ENCODE data around the gene ZFP36L2. TPM values are rescaled to one million over a fixed set of nuclear protein-coding genes. Genes with fewer than 3 reads are reported as not detected.

Gene ZFP36L2
- total RNA-seq, 2 donors from 2014 or later = 77.1 to 114 TPM

DNA sequence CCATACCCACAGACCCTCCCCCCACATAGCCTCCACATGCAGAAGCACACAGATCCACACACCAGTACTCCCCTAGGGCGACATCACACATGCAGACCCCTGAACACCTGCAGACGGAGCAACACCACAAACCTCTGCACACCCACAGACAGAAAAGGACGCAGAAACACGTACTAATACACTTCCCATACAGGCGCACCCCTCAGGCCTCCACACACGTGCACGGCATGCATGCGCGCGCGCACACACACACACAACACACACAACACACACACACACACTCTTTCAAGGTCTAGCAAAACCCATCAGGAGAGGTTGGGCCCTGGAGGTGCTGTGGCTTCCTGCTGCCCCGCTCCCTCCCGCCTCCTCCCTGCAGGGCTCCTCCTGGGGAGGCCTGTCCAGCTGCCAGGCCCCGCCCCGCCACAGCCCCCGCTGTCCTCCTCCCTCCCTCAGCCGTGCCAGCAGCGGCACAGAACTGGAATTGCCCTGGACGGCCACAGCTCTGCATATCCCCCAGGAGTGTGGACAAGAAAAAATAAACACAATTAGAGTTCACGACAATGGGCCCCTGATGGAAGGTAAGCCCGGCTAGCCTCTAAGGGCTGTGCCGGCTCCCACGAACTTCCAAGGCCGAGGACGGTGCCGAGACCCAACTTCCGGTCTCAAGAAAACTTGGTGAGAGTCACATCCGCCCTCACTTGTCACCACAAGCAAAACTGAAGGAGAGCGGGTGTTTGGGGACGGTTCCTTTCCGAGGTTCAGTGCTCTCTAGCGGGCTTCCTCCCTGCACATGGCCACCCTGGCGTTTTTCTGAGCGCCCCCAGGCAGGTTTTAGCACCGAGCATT, 6.8 kb downstream of the ZFP36L2 start:
- Mint-ChIP-seq H3K27me3 (ENCODE audit: insufficient read depth) (no peaks in the 10 kb centered on the region), H3K36me3 (ENCODE audit: low read depth) (peaks cover 15% of the 10 kb centered on the region), H3K27ac (peak overlapping the region; percentile 94), H3K4me3 (peak overlapping the region; percentile 87), H3K4me1 (peaks cover 67% of the 10 kb centered on the region), H3K9me3 (no peaks in the 10 kb centered on the region)
- H3K9ac ChIP-seq (ENCODE audit: extremely low read depth, low read length, poor library complexity, severe bottlenecking) = peak overlapping the region; percentile 52
- no peak for TF ChIP-seq CTCF (conservative IDR thresholded peaks at IDR 0.05)
- no peaks in the 10 kb centered on the region for H3K27me3 ChIP-seq (ENCODE audit: control insufficient read depth, insufficient read depth, low read length, poor library complexity, severe bottlenecking)
- peaks cover 18% of the 10 kb centered on the region for H3K36me3 ChIP-seq (ENCODE audit: control insufficient read depth, insufficient read depth, low read length)
- H3K4me3 ChIP-seq (ENCODE audit: low read length) = peak overlapping the region; percentile 72
- WGBS, 2 experiments (ENCODE audit: insufficient coverage in 1 of 2, insufficient read length in 1 of 2) = 22 to 26% methylated on average over 16 to 35 of the region's 35 CpGs
- DNase-seq = peak; percentile 90
- H3K9me3 ChIP-seq (ENCODE audit: control insufficient read depth, low read length) = no peaks in the 10 kb centered on the region
- peak overlapping the region; percentile 90 for H3K27ac ChIP-seq (ENCODE audit: low read depth, low read length)
- H3K4me1 ChIP-seq (ENCODE audit: control insufficient read depth, insufficient read depth, low read length) = peaks cover 30% of the 10 kb centered on the region

GRCh38 chr2:43218702-43219382, 7.6 kb downstream of the ZFP36L2 start:
- Mint-ChIP-seq H3K27ac (peak overlapping the region; percentile 94), H3K27me3 (ENCODE audit: insufficient read depth) (no peaks in the 10 kb centered on the region), H3K4me3 (peak overlapping the region; percentile 87), H3K36me3 (ENCODE audit: low read depth) (peaks cover 10% of the 10 kb centered on the region), H3K9me3 (no peaks in the 10 kb centered on the region), H3K4me1 (peaks cover 67% of the 10 kb centered on the region)
- Histone ChIP-seq H3K9ac (ENCODE audit: extremely low read depth, low read length, poor library complexity, severe bottlenecking) (peak overlapping the region; percentile 52), H3K27ac (ENCODE audit: low read depth, low read length) (no peak overlapping the region), H3K4me3 (ENCODE audit: low read length) (no peak overlapping the region), H3K36me3 (ENCODE audit: control insufficient read depth, insufficient read depth, low read length) (peaks cover 16% of the 10 kb centered on the region), H3K27me3 (ENCODE audit: control insufficient read depth, insufficient read depth, low read length, poor library complexity, severe bottlenecking) (no peaks in the 10 kb centered on the region), H3K4me1 (ENCODE audit: control insufficient read depth, insufficient read depth, low read length) (peaks cover 30% of the 10 kb centered on the region), H3K9me3 (ENCODE audit: control insufficient read depth, low read length) (no peaks in the 10 kb centered on the region)
- WGBS, 2 experiments (ENCODE audit: insufficient coverage in 1 of 2, insufficient read length in 1 of 2) = 33 to 54% methylated on average over 1 to 8 of the region's 8 CpGs
- DNase-seq = peak; percentile 83
- no peak for TF ChIP-seq CTCF (conservative IDR thresholded peaks at IDR 0.05)

- peak; percentile 15 for TF ChIP-seq CTCF (conservative IDR thresholded peaks at IDR 0.05)
- Mint-ChIP-seq H3K27me3 (ENCODE audit: insufficient read depth) (no peaks in the 10 kb centered on the region), H3K27ac (peak overlapping the region; percentile 94), H3K36me3 (ENCODE audit: low read depth) (peaks cover 4% of the 10 kb centered on the region), H3K9me3 (no peaks in the 10 kb centered on the region), H3K4me1 (peaks cover 62% of the 10 kb centered on the region), H3K4me3 (peak overlapping the region; percentile 87)
- Histone ChIP-seq H3K9me3 (ENCODE audit: control insufficient read depth, low read length) (no peaks in the 10 kb centered on the region), H3K4me1 (ENCODE audit: control insufficient read depth, insufficient read depth, low read length) (peaks cover 30% of the 10 kb centered on the region), H3K4me3 (ENCODE audit: low read length) (no peak overlapping the region), H3K9ac (ENCODE audit: extremely low read depth, low read length, poor library complexity, severe bottlenecking) (peak overlapping the region; percentile 41), H3K27ac (ENCODE audit: low read depth, low read length) (peak overlapping the region; percentile 50), H3K27me3 (ENCODE audit: control insufficient read depth, insufficient read depth, low read length, poor library complexity, severe bottlenecking) (no peaks in the 10 kb centered on the region), H3K36me3 (ENCODE audit: control insufficient read depth, insufficient read depth, low read length) (peaks cover 10% of the 10 kb centered on the region)
- no peak for DNase-seq
- WGBS, 2 experiments (ENCODE audit: insufficient coverage in 1 of 2, insufficient read length in 1 of 2) = 19 to 30% methylated on average over 9 to 13 of the region's 13 CpGs
These were observed 8.2 kb downstream of the ZFP36L2 start for GRCh38 chr2:43218155-43218701.
